Measurements from ENCODE around the gene TAS2R42.

Gene TAS2R42

DNA sequence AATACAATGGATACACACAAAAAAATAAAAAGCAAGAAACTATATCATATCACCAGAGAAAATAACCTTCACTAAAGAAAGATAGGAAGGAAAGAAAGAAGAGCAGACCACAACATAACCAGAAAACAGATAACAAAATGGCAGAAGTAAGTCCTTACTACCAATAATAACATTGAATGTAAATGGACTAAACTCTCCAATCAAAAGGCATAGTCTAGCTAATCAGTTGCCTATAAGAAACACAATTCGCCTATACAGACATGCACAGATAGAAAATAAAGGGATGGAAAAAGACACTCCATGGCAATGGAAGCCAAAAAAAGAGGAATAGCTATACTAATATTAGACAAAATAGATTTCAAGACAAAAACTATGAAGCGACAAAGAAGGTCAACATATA lies 43.4 kb downstream of the TAS2R42 start:
- no peak for FAIRE-seq

DNA sequence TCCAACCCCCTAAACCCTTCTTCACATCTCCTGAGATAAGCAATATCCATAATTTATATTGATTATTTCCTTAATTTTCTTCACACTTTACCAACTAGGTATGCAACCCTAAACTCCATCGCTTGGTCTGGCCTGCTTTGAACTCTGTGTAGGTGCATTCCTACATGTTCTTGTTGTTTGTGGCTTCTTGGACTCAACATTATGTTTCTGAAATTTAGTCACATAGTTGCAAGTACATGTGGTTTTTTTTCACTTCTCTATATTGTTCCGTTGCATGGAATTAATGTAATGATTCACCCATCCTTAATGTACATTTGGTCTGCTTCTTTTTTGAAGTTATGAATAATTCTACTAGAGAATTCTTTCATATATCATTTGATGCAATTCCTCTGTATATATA lies 50.7 kb downstream of the TAS2R42 start:
- no peak for FAIRE-seq

All from colon (tissue), 2 donors.